Eye (tissue), 1 donor: Measurements from ENCODE around the gene KIAA0825.

Source experiments
- DNase-seq: peaks from one replicate; pipeline ENCODE4 v3.0.0-alpha.2; 2015

Gene KIAA0825

DNA sequence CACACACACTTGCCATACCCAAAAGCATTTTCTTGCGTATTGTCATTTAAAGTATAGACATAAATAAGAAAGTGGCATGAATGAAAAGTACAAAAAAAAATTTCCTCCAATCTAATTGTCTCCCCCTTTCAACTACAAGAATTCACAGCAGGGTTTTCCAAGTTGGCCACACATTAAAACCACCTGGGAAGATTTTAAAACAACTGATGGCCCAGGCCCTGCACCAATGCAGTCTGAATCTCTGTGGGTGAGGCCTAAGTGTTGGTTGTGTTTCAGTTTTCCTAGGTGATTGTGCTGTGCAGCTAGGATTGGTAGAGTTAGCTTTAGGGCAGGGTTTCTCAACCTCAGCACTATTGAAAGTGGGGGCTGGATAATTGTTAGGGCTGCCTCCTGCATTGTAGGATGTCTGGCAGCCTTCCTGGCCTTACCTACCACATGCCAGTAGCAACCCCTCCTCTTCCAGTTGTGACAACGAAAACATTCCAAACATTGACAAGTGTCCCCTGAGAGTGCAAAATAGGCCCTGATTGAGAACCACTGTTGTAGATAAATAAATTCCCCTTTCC is 337.1 kb downstream of the KIAA0825 start:
- DNase-seq = no peak

DNA sequence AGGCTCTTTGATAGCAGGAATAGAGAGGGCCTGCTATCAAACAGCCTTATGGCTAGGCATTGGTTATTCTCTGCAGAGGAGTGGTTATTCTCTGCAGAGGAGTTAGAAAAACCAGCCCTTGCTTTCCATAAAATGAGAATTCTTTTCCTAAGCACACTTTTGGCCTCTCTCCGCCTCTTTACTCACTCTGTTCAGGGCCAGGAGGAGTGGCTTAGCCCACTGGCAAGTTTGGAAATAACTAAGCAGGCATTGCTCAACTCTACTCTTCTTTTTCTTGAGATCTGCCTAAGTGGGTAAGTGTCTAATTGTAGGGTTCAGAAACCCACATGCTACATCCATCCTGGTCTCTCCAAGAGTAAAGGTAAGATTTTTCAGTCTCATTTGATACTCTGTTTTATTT is 341.7 kb downstream of the KIAA0825 start:
- DNase-seq = no peak

DNA sequence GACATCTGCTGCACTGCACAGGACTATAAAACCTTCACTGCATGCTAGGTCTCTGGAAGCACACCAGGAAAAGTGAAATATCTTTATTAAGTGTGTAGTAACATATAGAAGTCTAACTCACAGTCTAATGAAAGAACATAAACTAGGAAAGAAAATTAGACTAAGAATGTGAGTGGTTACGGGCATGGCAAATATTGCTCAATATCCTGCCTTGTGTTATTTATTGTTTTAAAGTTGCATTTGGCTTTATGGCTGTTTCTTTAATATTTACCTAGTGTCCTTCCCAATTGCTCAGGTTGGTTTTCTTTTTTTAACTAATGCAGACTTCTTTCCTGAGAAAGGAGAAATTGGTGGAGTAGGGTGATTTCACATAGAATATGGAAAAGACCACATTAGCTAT is 342.4 kb downstream of the KIAA0825 start:
- no peak for DNase-seq

DNA sequence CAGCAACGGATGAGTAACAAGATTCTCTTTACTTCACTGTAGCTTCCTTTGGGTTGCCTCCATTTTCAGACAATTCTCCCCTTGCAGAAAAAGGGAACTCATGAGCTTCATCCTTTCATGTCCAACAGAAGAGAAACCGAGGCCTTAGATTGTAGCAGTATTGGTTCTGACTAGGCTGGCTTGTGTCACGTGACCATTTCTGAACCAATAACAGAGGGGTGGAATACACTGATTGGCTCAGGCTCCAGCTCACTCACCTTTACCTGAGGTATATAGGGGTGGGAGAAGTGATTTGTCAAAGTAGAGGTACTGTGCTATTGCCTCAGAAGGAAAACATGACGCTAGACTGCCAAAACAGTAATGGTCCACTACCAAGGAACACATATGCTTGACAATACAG is 343.7 kb downstream of the KIAA0825 start:
- DNase-seq = no peak

DNA sequence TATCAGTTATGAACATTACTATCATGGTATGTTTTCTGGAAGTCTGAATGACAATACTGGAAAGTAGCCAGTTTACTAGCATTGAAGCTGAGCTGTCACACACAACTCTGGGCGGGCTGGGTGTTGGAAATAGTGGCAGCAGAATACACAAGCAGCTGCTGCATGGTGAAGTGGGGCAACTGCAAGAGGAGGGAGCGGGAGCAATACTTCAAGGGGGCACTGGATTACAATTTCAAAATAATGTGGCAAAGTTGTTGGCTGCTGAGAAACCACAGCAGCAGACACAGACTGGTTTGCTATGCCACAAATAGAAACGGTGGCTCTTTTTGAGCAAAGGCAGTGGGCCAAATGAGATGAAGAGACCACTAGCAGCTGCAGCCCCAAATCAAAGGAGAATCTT is 350.2 kb downstream of the KIAA0825 start:
- no peak for DNase-seq

DNA sequence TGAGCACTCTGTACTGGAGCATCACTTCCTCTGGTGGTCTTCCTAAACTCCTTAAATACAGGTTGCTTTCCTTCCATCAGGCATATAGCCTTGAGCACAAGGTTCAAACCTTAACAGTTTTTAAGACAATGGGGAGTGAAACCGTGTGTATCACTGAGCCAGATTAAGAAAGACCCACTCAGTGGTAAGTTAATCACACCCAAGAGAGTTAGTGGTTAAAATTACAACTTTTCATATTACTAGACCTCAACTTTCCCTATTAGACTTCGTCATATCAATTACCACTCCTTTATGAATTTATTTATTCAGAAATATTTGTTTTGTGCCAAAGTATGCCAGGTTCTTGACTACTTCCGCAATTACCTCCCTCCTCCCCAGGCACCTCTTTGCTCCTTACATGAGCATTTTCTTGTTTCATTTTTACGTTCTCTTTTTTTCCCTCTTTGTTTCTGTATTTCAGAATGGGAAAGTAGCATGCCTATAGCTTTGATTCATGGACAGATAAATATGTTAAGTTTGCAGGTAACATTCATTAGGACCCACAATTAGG is 351.0 kb downstream of the KIAA0825 start:
- no peak for DNase-seq

DNA sequence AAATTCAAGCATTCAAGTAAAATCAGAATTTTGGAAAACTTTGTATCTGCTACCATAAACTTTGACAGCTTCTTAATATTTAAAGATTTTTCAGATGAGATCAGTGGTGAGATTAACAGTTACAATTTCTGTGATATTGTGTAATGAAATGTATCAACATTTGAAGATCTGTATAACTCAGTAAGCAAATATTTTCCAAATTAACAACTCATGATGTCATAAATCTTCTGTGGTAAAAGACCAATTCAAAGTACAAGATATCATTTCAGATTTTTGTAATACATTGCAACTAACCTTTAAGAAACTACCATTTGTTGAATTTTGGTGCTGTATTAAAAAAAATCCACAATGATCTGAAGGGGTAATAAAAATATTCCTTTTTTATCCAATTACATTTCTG is 352.2 kb downstream of the KIAA0825 start:
- no peak for DNase-seq

DNA sequence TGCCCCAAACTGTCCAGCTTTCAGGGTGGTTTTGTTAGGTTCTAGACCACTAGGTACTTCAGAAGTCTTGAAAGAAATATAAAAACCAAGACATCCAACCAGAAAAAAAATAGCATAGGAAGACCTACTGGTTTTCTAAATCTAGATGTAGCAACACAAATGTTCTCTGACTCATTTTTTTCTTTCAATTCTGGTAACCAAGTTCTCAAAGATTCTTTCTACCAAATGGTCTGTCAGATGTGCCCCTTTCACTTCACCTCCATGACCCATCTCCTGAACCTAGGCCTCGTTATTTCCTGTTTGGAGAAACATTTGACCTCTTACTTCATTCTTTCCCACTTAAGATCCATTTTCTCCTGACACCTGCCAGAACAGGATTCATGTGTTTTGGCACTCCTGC is 355.3 kb downstream of the KIAA0825 start:
- no peak for DNase-seq

DNA sequence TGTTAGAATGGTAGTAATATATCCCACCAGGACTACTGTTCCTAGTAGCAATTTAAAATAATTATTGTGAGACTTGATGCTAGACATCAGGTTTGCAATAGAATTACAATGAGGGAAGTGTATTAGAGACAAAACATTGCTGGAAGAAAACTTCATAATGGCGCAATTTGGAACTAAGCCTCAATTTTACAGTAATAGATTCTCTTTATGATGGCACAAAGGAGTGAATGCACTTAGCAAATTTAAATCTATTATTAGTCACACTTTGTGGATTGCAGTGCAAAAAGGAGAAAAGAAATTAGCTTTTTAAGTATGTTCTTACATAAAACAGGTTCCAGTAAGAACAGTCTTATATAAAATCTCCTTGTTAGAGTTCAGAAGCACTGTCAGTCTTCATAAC is 358.3 kb downstream of the KIAA0825 start:
- no peak for DNase-seq

DNA sequence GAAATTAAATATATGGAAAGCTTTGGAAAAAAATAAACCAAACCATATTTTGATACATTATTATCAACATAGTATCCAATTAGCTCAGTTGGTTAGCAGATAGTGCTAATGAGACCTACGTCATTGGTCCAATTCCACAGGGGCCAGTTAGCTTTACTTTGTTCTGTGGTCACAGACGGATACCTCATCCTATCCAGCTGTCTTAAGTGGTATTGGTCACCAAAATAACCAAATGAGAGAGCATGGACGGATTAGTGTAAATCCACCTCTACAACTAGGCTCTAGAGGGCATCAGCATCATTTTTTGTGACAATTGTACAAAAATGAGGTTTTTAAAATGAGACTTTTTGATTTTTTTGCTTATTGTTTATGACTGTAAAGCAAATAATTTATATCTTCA is 364.2 kb downstream of the KIAA0825 start:
- DNase-seq = no peak

DNA sequence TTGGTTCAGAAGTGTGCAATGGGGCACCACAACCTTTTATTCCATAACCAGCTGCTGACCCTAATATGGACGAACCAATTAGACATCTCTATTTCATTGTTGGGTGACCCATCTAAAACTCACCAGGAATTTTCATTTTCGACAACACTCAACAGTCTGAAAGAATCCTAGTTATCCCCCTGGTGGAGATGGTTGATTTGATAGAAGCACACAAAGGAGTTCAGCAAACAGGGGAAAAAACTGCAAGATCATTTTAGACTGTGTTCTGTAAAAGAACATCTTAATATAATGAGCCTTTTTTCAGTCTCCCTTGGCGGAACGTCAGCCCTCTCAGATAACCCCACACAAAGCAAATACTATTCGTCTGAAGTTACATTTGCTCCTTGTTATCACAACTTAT is 367.4 kb downstream of the KIAA0825 start:
- DNase-seq = no peak

DNA sequence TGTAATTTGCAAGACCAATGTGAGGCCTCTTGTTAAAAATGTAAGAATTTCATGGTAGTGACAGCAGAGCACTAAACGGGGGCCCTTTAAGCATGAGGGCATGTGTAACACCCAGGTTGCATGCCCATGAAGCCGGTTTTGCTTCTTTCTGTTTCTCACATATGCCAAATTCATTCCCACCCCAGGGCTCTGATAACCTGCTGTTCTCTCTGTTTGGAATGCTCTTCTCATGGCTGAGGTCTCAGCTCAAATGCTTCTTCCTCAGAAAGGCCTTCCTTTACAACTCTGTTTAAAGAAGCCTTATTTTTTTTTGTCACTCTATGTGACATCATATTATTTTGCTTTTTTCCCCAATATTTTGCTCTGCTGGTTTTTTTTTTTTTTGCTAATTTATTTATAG is 369.0 kb downstream of the KIAA0825 start:
- DNase-seq = no peak

DNA sequence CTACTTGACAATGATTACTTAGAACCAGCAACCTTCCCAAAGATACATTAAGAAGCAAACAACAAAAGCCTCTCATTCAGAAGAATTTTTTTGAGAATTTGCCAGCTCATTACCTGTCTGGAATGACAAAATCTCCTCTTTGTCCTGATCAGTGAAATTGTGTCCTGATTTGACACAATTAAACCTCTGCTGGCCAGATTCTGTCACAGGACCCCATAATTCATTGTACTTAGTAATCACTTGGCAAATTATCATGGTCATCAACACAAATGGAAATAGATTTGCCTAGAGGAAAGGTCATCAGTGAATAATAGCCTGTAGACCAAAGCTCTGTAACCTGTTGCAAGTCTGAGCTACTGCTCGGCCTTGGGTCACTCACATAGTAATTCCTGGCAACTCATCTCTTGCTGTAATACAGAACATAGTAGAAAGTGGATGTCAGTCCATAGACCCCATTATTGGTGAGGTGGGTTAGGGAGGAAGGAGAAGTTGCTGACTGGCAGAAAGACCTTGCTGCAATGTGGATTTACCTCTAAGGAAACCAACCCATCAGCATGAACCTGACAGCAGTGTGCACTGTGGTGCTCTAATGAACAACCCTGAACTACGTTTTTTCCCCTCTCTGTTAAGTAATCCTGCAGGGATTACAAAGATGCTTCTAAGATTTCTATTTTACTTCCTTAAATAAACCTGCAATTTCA is 370.1 kb downstream of the KIAA0825 start:
- peak; percentile 12 for DNase-seq

DNA sequence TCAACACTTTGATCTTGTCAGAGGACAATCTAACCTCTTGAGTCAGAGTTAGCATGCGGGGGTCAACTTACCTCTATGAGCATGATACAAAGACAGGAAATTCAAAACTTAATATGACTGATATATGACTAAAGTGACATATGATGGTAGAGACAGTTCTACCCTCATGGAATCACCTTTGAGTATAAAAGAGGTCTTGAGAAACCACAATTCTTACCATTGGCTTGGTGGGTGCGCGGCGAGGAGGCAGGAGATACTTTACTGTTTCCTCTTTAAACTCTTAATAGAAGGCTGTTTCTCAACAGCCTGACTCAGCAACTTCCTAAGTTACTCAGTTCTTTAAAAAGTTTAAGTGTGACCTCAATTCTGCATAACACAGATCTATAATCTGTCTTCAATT is 372.8 kb downstream of the KIAA0825 start:
- no peak for DNase-seq

DNA sequence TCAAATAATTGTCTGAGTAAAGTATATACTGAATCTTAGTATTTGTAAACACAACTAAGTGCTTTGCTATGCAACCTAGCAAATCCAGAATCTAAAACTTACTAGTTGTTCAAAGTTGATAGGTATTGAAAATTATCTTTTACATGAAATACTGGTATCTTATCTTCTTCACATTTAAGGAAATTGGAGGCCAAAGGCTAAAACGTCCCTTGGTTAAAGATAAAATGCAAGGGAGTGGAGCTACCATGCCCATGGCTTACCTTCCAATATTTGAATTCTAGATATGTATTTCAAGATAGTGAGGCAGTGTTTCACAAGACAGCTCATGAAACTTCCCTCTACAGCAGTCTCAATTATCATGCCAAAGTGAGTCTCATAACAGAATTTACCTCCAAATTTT is 373.5 kb downstream of the KIAA0825 start:
- DNase-seq = no peak

DNA sequence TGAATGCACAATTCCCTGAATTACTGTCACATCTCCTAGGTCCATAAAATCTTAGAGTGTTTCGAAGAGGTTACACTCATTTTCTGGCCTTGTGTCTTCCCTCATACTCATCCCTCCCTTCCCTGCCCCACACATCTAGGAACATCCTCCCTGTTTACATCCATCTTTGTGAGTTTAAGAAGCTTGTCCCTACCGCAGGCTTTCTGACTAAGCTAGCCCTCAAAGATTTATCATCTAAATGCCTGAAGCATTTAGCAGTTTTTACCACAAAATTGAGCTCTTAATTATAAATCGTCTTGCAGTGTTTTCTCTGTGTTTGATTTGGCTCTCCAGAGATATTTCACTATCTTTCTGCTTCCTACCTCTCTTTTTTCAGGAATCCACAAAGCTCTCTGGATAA is 374.8 kb downstream of the KIAA0825 start:
- no peak for DNase-seq

DNA sequence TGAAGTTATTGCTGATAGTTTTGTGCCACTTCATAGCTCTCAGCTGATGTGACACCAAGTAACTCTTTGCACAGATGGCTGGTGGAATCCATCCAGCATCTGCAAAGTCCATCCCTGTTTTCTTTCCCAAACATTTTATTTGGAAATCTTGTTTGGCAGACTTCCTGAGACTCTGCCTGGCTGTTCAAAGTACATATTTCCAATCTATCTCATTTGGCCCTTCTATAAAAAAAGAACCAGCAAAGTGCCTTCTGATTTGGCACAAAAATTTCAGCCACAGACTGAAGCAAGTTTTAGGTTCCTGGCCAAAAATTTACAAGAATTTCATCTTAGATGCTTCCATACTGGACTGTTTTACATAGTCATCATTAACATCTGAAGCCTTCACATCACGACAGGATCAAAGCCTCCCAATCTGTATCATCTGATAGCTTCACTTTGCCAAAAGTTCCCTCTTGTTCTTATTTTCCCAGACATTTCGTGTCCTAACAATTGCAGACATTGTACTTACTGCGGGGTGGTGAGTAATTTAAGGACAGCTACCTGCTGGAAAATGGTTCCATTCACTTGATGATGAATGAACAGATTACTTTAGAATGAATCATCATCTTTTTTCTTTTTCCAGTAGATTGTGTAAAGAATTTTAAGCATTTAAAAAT is 377.3 kb downstream of the KIAA0825 start:
- no peak for DNase-seq

DNA sequence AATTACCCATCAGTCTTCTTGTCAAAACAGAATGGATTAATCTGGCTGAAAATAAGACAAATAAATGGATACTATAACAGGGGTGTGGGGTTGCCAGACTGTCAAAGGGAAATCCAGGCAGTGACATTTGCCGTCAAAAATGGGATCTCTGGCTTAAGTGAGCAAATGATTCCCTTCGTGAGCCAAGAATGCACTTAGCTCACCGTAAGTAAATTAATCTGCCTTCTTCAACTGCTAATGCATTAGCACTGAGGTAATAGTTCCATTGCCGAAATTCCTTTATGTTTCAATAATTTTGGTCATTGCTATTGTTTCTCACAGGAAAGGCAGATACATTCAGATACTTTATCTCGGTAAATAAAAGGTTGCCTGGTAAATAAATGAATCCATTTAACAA is 377.8 kb downstream of the KIAA0825 start:
- no peak for DNase-seq

DNA sequence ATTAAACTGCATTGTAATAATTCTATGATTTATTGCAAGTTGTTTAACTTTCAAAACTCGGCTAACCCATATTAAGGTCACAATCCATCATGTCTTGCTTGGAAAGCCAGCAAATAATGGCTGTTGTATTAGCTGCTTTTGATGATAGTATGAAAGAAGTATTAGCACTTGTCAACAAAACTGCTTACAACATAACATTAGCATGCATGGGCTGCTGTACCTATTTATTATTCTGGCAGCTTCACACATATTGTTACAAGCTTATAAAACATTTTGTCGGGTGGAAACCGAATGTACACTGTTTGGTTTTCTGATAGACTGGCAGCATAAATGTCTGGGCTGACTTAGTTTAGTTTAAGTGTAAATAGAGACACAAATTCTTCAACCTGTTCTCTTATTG is 378.3 kb downstream of the KIAA0825 start:
- DNase-seq = no peak

DNA sequence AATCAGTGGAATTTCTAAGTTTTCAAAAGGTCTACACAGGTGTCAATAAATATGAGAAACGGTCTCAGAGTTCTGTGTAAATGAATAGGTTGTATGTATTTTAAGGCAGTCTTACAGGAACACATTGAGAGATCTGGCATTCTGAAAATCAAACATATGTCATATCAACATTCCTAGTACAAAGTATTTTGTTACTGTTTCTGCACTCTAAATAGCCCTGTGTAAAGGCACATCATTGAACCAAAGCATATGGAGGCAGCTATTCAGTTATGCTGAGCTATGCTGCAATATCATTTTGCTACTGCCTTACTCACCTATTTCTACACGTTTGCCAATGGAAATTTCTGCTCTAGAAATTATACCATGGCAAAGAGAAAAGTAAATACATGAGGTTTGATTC is 379.1 kb downstream of the KIAA0825 start:
- no peak for DNase-seq

DNA sequence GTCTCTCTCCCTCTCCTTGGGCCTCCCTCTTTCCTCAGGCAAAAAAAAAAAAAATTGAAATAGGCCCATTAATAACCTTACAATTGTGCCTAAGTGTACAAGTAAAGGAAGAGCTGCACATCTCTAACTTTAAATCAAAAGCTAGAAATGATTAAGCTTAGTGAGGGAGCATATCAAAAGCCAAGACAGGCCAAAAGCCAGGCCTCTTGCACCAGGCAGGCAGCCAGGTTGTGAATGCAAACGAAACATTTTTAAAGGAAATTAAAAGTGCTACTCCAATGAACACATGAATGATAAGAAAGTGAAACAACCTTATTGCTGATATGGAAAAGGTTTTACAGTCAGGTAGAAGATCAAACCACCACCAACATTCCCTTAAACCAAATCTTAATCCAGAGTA is 383.4 kb downstream of the KIAA0825 start:
- no peak for DNase-seq

DNA sequence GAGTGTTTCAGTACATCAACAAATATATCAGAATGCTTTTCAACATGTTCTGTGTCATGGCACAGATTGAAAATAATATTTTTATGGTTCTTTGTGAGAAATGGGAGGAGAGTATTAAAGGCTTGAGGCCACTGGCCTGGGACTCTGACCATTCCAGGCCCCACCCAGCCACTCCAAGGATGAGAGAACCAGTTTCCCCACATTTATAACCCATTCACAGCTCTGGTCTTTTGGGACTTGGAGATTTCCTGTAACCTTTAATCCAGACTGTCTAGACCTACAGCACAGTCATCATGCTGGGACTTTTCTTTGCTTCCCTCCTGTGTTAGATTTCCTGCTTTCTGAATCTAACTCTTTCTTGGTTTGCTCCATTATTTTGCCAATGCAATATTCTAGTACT is 389.6 kb downstream of the KIAA0825 start:
- DNase-seq = no peak

DNA sequence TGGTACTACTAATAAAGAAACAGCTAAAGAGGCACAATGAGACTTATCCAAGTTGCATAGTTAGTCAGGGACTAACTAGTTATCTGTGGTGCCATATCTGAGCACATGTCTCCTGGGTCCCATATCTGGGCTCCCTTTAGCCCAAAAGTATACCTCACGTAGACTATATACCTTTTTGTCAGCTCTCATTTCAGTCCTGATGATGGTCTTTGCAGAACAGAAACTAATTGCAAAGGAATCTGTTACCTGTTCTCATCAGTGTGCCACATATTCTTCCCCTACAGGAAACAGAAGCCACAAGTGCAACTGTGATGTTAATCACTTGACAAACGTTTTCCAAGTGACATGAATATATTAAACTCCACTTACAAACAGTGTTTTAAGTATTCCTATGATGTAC is 395.2 kb downstream of the KIAA0825 start:
- no peak for DNase-seq

DNA sequence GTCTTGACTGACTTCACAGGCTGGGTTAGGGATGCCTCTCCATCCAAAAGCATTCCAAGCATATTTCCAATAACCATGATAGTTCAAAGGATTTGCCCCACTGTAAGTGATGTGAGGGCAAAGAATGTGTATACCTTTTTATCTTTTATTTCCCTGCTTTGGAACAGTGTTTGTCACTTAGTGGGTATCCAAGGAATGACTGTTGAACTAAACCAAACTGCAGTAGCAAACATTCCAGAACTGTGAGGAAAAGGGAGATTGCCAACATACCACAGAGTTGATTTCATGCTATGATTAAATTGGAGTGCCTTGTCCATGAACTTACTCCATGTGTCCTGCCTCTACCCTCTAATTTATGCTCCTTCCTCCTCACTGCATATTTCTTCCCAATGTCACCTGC is 400.0 kb downstream of the KIAA0825 start:
- peak; percentile 8 for DNase-seq
